Measurements from ENCODE around the gene PRR35. TPM values are rescaled to one million over a fixed set of nuclear protein-coding genes. Genes with fewer than 3 reads are reported as not detected.

The PRR35 gene
- polyA plus RNA-seq, 1 donor (not counting 4 experiments of a cell fraction or from before 2014, with no cell fraction given) = not detected

GRCh38 chr16:615122-615521 is 54.9 kb downstream of the PRR35 start:
- FAIRE-seq (no peak), DNase-seq (ENCODE audit: low read depth, low spot score) (no peak)
- Histone ChIP-seq H3K27ac (ENCODE audit: control insufficient read depth, insufficient read depth, low read length) (no peak overlapping the region), H2AFZ (ENCODE audit: control insufficient read depth, low read length) (no peak overlapping the region), H3K4me1 (ENCODE audit: control insufficient read depth, extremely low read depth, insufficient read depth, low read length) (peaks cover 3% of the 10 kb centered on the region), H3K27me3 (ENCODE audit: control insufficient read depth, extremely low read depth, insufficient read depth, low read length) (peaks cover 7% of the 10 kb centered on the region), H3K9me3 (ENCODE audit: control insufficient read depth, low read depth, low read length) (no peaks in the 10 kb centered on the region), H3K9ac (ENCODE audit: control insufficient read depth, extremely low read depth, insufficient read depth, low read length) (no peak overlapping the region), H3K4me2 (ENCODE audit: control insufficient read depth, extremely low read depth, insufficient read depth, low read depth, low read length) (no peak overlapping the region), H4K20me1 (ENCODE audit: control insufficient read depth, extremely low read depth, insufficient read depth, low read length) (no peaks in the 10 kb centered on the region), H3K36me3 (ENCODE audit: control insufficient read depth in 2 of 2, extremely low read depth in 1 of 2, insufficient read depth in 2 of 2, low read length in 2 of 2) (peaks cover 0 to 3% of the 10 kb centered on the region in 2 experiments), H3K9me1 (ENCODE audit: control insufficient read depth, extremely low read depth, insufficient read depth, low read length) (no peaks in the 10 kb centered on the region), H3K79me2 (ENCODE audit: control insufficient read depth, insufficient read depth, low read length) (no peaks in the 10 kb centered on the region), H3K4me3 (ENCODE audit: control insufficient read depth in 2 of 3, extremely low read depth in 1 of 3, insufficient read depth in 2 of 3, low read depth in 1 of 3, low read length in 3 of 3) (no peak overlapping the region)
- no peak for TF ChIP-seq EZH2 (IDR thresholded peaks at IDR 0.05; ENCODE audit: low read length)
- TF ChIP-seq, protein P1, sequence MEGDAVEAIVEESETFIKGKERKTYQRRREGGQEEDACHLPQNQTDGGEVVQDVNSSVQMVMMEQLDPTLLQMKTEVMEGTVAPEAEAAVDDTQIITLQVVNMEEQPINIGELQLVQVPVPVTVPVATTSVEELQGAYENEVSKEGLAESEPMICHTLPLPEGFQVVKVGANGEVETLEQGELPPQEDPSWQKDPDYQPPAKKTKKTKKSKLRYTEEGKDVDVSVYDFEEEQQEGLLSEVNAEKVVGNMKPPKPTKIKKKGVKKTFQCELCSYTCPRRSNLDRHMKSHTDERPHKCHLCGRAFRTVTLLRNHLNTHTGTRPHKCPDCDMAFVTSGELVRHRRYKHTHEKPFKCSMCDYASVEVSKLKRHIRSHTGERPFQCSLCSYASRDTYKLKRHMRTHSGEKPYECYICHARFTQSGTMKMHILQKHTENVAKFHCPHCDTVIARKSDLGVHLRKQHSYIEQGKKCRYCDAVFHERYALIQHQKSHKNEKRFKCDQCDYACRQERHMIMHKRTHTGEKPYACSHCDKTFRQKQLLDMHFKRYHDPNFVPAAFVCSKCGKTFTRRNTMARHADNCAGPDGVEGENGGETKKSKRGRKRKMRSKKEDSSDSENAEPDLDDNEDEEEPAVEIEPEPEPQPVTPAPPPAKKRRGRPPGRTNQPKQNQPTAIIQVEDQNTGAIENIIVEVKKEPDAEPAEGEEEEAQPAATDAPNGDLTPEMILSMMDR (optimal IDR thresholded peaks at IDR 0.05 in 1 of 3, IDR thresholded peaks at IDR 0.05 in 1 of 3, conservative IDR thresholded peaks at IDR 0.05 in 1 of 3; ENCODE audit: extremely low read depth in 1 of 3, insufficient read depth in 2 of 3, low read length in 3 of 3) = no peak
- dilution Hi-C loops (cut with MboI; ENCODE audit: extremely low pct_ligation_motif_present, low sequenced_read_pairs) = no loop called here

Small RNAs within 50 kb of the gene (small RNA-seq; reads per million reads assigned to genes)
- gene MIR3176 (ENCODE audit: insufficient read length in 3 of 3, low read depth in 3 of 3, low replicate concordance in 1 of 3) (0 reads per million in 3 experiments), gene MIR5587 (ENCODE audit: insufficient read length in 3 of 3, low read depth in 3 of 3, low replicate concordance in 1 of 3) (0 to 0.50 (median 0.07) reads per million in 3 experiments), gene Z98883.1 (ENCODE audit: insufficient read length in 3 of 3, low read depth in 3 of 3, low replicate concordance in 1 of 3) (0 reads per million in 3 experiments)

Other genes starting within 250 kb of the PRR35 start
- gene AXIN1, start 207.7 kb upstream of the PRR35 start, polyA plus RNA-seq = 8.8 to 13.3 TPM (median 11.4 TPM) in 3 replicates
- 115 to 142 TPM (median 128 TPM) in 3 replicates for gene MRPL28, start 189.9 kb upstream of the PRR35 start, polyA plus RNA-seq
- 25.5 to 47.7 TPM (median 46.7 TPM) in 3 replicates for gene PGAP6, start 178.4 kb upstream of the PRR35 start, polyA plus RNA-seq
- 140 to 246 TPM (median 141 TPM) in 3 replicates for gene NME4, start 163.2 kb upstream of the PRR35 start, polyA plus RNA-seq
- 14.2 to 28.1 TPM (median 18.8 TPM) in 3 replicates for gene DECR2, start 158.5 kb upstream of the PRR35 start, polyA plus RNA-seq
- 6.0 to 10.0 TPM (median 6.4 TPM) in 3 replicates for gene RAB11FIP3, start 134.7 kb upstream of the PRR35 start, polyA plus RNA-seq
- gene CAPN15, start 32.7 kb upstream of the PRR35 start, polyA plus RNA-seq = 7.9 to 15.1 TPM (median 10.7 TPM) in 3 replicates
- 0.09 to 0.22 TPM (median 0.10 TPM) in 3 replicates for gene NHLRC4, start 6.6 kb downstream of the PRR35 start, polyA plus RNA-seq
- 11.2 to 23.3 TPM (median 16.7 TPM) in 3 replicates for gene PIGQ, start 9.6 kb downstream of the PRR35 start, polyA plus RNA-seq
- gene RAB40C, start 29.7 kb downstream of the PRR35 start, polyA plus RNA-seq = 4.0 to 12.3 TPM (median 4.2 TPM) in 3 replicates
- 0.01 to 0.04 TPM in 2 of 3 replicates, not detected in the other for gene WFIKKN1, start 70.6 kb downstream of the PRR35 start, polyA plus RNA-seq
- gene METTL26, start 75.9 kb downstream of the PRR35 start, polyA plus RNA-seq = 46.9 to 65.8 TPM (median 49.4 TPM) in 3 replicates
- gene MCRIP2, start 81.4 kb downstream of the PRR35 start, polyA plus RNA-seq = 5.9 to 14.5 TPM (median 8.1 TPM) in 3 replicates
- 5.9 to 9.2 TPM (median 8.2 TPM) in 3 replicates for gene WDR90, start 89.0 kb downstream of the PRR35 start, polyA plus RNA-seq
- 58.7 to 97.0 TPM (median 61.7 TPM) in 3 replicates for gene RHOT2, start 107.7 kb downstream of the PRR35 start, polyA plus RNA-seq
- 0.58 to 2.7 TPM (median 0.71 TPM) in 3 replicates for gene RHBDL1, start 115.3 kb downstream of the PRR35 start, polyA plus RNA-seq
- gene STUB1, start 120.0 kb downstream of the PRR35 start, polyA plus RNA-seq = 124 to 153 TPM (median 144 TPM) in 3 replicates
- 17.8 to 29.7 TPM (median 20.1 TPM) in 3 replicates for gene JMJD8, start 123.9 kb downstream of the PRR35 start, polyA plus RNA-seq
- 1.2 to 2.7 TPM (median 2.1 TPM) in 3 replicates for gene WDR24, start 130.0 kb downstream of the PRR35 start, polyA plus RNA-seq
- 0.45 to 3.0 TPM (median 0.81 TPM) in 3 replicates for gene FBXL16, start 145.4 kb downstream of the PRR35 start, polyA plus RNA-seq
- 27.1 to 171 TPM (median 42.1 TPM) in 3 replicates for gene METRN, start 154.7 kb downstream of the PRR35 start, polyA plus RNA-seq
- 5.6 to 13.7 TPM (median 8.2 TPM) in 3 replicates for gene ANTKMT, start 160.8 kb downstream of the PRR35 start, polyA plus RNA-seq
- 2.0 to 4.1 TPM (median 2.5 TPM) in 3 replicates for gene CCDC78, start 166.0 kb downstream of the PRR35 start, polyA plus RNA-seq
- gene HAGHL, start 166.7 kb downstream of the PRR35 start, polyA plus RNA-seq = 6.8 to 30.7 TPM (median 8.0 TPM) in 3 replicates
- gene CIAO3, start 180.6 kb downstream of the PRR35 start, polyA plus RNA-seq = 20.1 to 31.8 TPM (median 24.9 TPM) in 3 replicates
- 8.5 to 12.7 TPM (median 11.7 TPM) in 3 replicates for gene MSLN, start 200.3 kb downstream of the PRR35 start, polyA plus RNA-seq
- 11.9 to 30.3 TPM (median 19.3 TPM) in 3 replicates for gene RPUSD1, start 228.0 kb downstream of the PRR35 start, polyA plus RNA-seq
- gene CHTF18, start 228.2 kb downstream of the PRR35 start, polyA plus RNA-seq = 5.7 to 6.7 TPM (median 5.7 TPM) in 3 replicates
- not detected in 3 replicates for gene GNG13, start 240.3 kb downstream of the PRR35 start, polyA plus RNA-seq

Measured in keratinocyte (primary cell).